Measurements from ENCODE around the gene ZBTB1. TPM values are rescaled to one million over a fixed set of nuclear protein-coding genes. Genes with fewer than 3 reads are reported as not detected.
A peak's percentile ranks its signal among the peaks of the same experiment; 100 is the strongest.

Gene ZBTB1
- total and polyA plus RNA-seq, 10 donors = 25.4 to 84.2 (median 57.5) TPM

GRCh38 chr14:64542836-64543201, 38.2 kb downstream of the ZBTB1 start:
- WGBS, 5 donors = 51 to 67% (median 58%) methylated on average over 4 of the region's 4 CpGs
- no peak for DNase-seq
- Histone ChIP-seq H3K4me1 (peaks cover 6 to 42% (median 28%) of the 10 kb centered on the region in 6 donors), H3K36me3 (no peaks in the 10 kb centered on the region), H3K4me3 (peak overlapping the region in 6 of 8 donors; percentile 24 to 89 (median 68)), H3K27ac (no peak overlapping the region), H3K27me3 (replicated peaks in 1 of 7) (peaks cover 0 to 41% (median 13%) of the 10 kb centered on the region in 7 donors), H3K9me3 (peaks cover 0 to 14% (median 7%) of the 10 kb centered on the region in 8 donors)
- TF ChIP-seq CTCF (IDR thresholded peaks at IDR 0.05 in 8 of 11, conservative IDR thresholded peaks at IDR 0.05 in 3 of 11) (no peak), POLR2A (IDR thresholded peaks at IDR 0.05) (no peak), POLR2AphosphoS5 (IDR thresholded peaks at IDR 0.05) (no peak)
- intact Hi-C loops (cut with DNase I; ENCODE audit: low total_unique reads) = loop anchor here (10.0 kb wide), 1 partner anchor 82 kb away; no protein-coding TSS in a partner anchor

- H3K4me1 ChIP-seq = peaks cover 7 to 38% (median 25%) of the 10 kb centered on the region in 6 donors
- peaks cover 0 to 14% (median 7%) of the 10 kb centered on the region in 8 donors for H3K9me3 ChIP-seq
- no peak for DNase-seq
- no peaks in the 10 kb centered on the region for H3K36me3 ChIP-seq
- intact Hi-C loops (cut with DNase I; ENCODE audit: low total_unique reads) = loop anchor here (10.0 kb wide), 1 partner anchor 80 kb away; no protein-coding TSS in a partner anchor
- no peak for TF ChIP-seq POLR2A (IDR thresholded peaks at IDR 0.05)
- TF ChIP-seq CTCF (IDR thresholded peaks at IDR 0.05 in 8 of 11, conservative IDR thresholded peaks at IDR 0.05 in 3 of 11) = no peak
- TF ChIP-seq POLR2AphosphoS5 (IDR thresholded peaks at IDR 0.05) = no peak
- 67 to 85% (median 72%) methylated on average over 4 to 5 of the region's 5 CpGs for WGBS, 5 donors
- H3K4me3 ChIP-seq = peak overlapping the region in 3 of 8 donors; percentile 73 to 89 (median 78)
- H3K27ac ChIP-seq = no peak overlapping the region
- H3K27me3 ChIP-seq (replicated peaks in 1 of 7) = peaks cover 0 to 55% (median 22%) of the 10 kb centered on the region in 7 donors
Observed at GRCh38 chr14:64544607-64545312, 40.2 kb downstream of the ZBTB1 start.

- H3K9me3 ChIP-seq = no peaks in the 10 kb centered on the region
- WGBS, 5 donors = 80 to 95% (median 90%) methylated on average over 1 of the region's 1 CpG
- peaks cover 0 to 36% (median 11%) of the 10 kb centered on the region in 7 donors for H3K27me3 ChIP-seq (replicated peaks in 1 of 7)
- no peak overlapping the region for H3K4me3 ChIP-seq
- DNase-seq = no peak
- no peak for TF ChIP-seq CTCF (IDR thresholded peaks at IDR 0.05 in 8 of 11, conservative IDR thresholded peaks at IDR 0.05 in 3 of 11)
- TF ChIP-seq POLR2A (IDR thresholded peaks at IDR 0.05) = no peak
- no peak for TF ChIP-seq POLR2AphosphoS5 (IDR thresholded peaks at IDR 0.05)
- no peaks in the 10 kb centered on the region for H3K36me3 ChIP-seq
- H3K27ac ChIP-seq = no peak overlapping the region
- intact Hi-C loops (cut with DNase I; ENCODE audit: low total_unique reads) = loop anchor here (10.0 kb wide), 1 partner anchor 76 kb away; no protein-coding TSS in a partner anchor
- H3K4me1 ChIP-seq = peaks cover 10 to 19% (median 17%) of the 10 kb centered on the region in 6 donors
Observed at GRCh38 chr14:64549016-64549415, 44.4 kb downstream of the ZBTB1 start.
